Skeletal muscle satellite cell (primary cell): Measurements from ENCODE around the gene NOL4L.
"Not testable (repeated sequence)": the region's sequence is repeated elsewhere in the genome, so short reads cannot be mapped to it uniquely, and the experiment has no call there.

Experiments used
- H3K27me3 ChIP-seq: 2 replicates; pipeline ENCODE4 v1.7.0; 2013; ENCODE audit warnings: low read length; ENCODE audit not compliant: control insufficient read depth, insufficient read depth
- H3K36me3 ChIP-seq: 2 replicates; pipeline ENCODE4 v1.7.0; 2013; ENCODE audit warnings: mild to moderate bottlenecking, control low read depth, low read length; ENCODE audit not compliant: insufficient read depth
- H3K4me1 ChIP-seq: 2 replicates; pipeline ENCODE4 v1.7.0; 2013; ENCODE audit warnings: low read length; ENCODE audit not compliant: control insufficient read depth, insufficient read depth
- H3K4me2 ChIP-seq: 2 replicates; pipeline ENCODE4 v1.7.0; 2013; ENCODE audit warnings: mild to moderate bottlenecking, low read length
- H3K4me3 ChIP-seq: 2 replicates; pipeline ENCODE4 v1.7.0; 2013; ENCODE audit warnings: low read length
- H3K9ac ChIP-seq: 2 replicates; pipeline ENCODE4 v1.7.0; 2013; ENCODE audit warnings: mild to moderate bottlenecking, low read depth, low read length, moderate library complexity
- H3K9me3 ChIP-seq: replicated peaks from 2 replicates; pipeline ENCODE4 v1.7.0; 2013; ENCODE audit warnings: mild to moderate bottlenecking, control low read depth, low read length

The NOL4L gene

DNA sequence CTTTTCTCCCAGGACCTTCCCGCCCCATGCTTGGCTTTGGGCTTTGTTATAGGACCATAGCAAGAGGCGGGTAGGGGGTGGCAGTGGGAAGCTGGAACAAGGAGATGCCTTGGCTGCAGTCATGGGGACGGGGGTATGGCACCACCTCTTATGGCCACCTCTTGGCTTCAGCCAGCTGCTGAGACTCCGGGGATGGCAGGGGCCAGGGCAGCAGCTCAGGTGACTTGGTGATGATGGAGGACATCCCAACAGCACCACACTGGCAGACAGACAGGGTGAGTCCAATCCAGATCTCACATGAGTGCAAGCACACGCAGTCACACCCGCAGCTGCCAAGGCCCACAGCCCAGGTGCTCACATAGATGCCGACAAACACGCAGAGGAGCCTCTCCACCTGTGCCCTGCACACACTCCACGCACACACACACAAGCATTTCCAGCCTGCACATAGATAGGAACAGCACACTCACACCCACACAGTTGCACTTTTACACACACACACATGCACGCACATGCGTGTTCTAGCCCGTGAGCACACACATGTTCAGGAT lies 6.2 kb downstream of the NOL4L start:
- H3K4me2 ChIP-seq: no peak overlapping the region
- H3K4me3 ChIP-seq: no peak overlapping the region
- no peaks in the 10 kb centered on the region for H3K36me3 ChIP-seq
- H3K4me1 ChIP-seq: peaks cover 10% of the 10 kb centered on the region
- no peaks in the 10 kb centered on the region for H3K9me3 ChIP-seq
- H3K27me3 ChIP-seq: peaks cover 16% of the 10 kb centered on the region
- no peak overlapping the region for H3K9ac ChIP-seq

DNA sequence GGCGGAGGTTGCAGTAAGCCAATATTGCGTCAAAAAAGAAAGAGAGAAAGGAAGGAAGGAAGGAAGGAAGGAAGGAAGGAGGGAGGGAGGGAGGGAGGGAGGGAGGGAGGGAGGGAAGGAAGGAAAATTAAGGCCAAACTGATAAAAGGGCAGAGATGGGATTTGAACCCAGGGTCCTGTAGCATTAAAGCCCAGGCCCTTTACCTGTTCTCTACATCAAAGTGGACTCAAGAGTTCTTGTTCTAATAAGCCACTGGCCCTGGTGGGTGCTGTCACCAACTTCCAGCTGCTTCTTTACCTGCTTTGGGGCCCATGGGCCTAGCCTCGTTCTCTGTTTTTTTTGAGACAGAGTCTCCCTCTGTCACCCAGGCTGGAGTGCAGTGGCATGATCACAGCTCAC lies 7.1 kb downstream of the NOL4L start:
- peaks cover 16% of the 10 kb centered on the region for H3K27me3 ChIP-seq
- H3K4me2 ChIP-seq, H3K9me3 ChIP-seq, H3K4me3 ChIP-seq, H3K9ac ChIP-seq, H3K4me1 ChIP-seq, H3K36me3 ChIP-seq: not testable (repeated sequence)

DNA sequence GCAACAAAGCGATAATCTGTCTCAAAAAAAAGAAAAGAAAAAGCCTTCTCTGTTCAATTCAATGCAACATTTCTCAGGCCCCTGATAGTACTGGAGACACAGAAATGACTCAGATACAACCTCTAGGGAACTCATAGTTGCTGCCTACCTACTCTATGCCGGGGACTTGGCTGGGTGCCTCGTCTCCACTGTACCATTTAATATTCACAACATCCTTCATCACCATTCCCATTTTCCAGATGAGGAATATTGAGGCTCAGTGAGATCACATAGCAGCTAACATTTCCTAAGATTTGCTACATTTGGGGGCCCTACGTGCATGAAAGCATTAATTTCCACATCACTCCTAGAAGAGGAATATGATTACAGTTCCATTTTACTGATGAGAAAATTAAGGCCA lies 7.5 kb downstream of the NOL4L start:
- peaks cover 10% of the 10 kb centered on the region for H3K4me1 ChIP-seq
- no peak overlapping the region for H3K9ac ChIP-seq
- H3K9me3 ChIP-seq: no peaks in the 10 kb centered on the region
- no peak overlapping the region for H3K4me2 ChIP-seq
- no peak overlapping the region for H3K4me3 ChIP-seq
- H3K36me3 ChIP-seq: no peaks in the 10 kb centered on the region
- peaks cover 16% of the 10 kb centered on the region for H3K27me3 ChIP-seq

DNA sequence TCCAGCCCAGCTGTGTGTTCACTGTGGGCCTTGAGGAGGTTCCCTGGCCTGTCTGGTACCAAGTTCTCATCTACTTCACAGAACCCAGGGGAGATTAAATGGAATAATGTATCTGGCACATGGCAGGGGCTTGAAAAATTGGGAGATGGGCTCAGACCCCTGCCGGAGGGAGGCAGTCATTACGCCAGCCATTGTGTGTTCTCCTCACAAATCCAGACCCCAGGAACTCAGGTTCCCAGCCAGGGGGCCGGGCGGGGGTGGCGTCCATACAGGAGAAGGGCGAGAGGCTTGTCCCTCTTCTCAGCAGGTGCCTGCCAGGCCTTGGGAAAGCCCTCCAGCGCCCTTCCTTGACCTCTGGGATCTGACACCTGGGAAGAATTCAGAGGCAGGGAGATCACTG lies 8.1 kb downstream of the NOL4L start:
- H3K4me1 ChIP-seq: peaks cover 10% of the 10 kb centered on the region
- H3K9me3 ChIP-seq: no peaks in the 10 kb centered on the region
- no peak overlapping the region for H3K9ac ChIP-seq
- H3K4me2 ChIP-seq: no peak overlapping the region
- peaks cover 19% of the 10 kb centered on the region for H3K27me3 ChIP-seq
- H3K36me3 ChIP-seq: no peaks in the 10 kb centered on the region
- H3K4me3 ChIP-seq: no peak overlapping the region

DNA sequence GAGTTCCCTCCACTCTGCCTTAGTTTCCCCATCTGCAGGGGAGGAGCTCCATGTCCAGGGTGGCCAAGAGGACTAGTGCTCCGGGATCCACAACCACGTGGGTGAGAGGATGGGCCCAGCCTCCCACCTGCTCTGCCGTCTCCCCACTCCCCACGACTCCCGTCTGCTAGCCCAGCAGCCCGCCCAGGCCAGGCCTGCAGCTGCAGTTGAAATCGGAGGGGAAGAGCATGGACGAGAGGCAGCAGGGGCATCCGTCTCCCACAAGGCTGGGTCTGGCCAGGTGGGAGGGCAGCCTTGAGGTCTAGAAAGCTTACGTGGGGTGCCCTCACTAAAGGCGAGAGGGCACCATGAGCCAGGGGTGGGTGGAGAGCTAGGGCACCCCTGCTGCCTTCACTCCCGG lies 8.6 kb downstream of the NOL4L start:
- Histone ChIP-seq H3K4me2 (no peak overlapping the region), H3K9me3 (no peaks in the 10 kb centered on the region), H3K36me3 (no peaks in the 10 kb centered on the region), H3K9ac (no peak overlapping the region), H3K4me3 (no peak overlapping the region), H3K4me1 (peaks cover 10% of the 10 kb centered on the region), H3K27me3 (peaks cover 21% of the 10 kb centered on the region)

DNA sequence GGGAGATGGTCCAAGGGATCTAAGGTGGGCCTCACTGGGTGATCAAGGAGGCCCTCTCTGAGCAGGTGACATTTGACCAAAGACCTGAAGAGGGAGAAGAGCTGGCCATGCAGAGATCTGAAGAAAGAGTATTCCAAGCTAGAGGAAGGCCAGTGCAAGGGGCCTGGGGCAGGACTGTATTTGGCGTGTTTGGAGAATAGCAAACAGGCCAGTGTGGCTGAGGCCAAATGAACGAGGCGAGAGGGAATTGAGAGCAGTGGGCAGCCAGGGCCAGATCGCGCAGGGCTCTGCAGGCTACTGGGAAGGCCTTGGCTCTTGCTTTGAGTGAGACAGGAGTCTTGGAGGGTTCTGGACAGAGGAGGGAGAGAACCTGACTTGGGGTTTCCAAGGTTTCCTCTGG lies 9.3 kb downstream of the NOL4L start:
- Histone ChIP-seq H3K4me2 (no peak overlapping the region), H3K4me1 (peaks cover 10% of the 10 kb centered on the region), H3K27me3 (peaks cover 21% of the 10 kb centered on the region)

DNA sequence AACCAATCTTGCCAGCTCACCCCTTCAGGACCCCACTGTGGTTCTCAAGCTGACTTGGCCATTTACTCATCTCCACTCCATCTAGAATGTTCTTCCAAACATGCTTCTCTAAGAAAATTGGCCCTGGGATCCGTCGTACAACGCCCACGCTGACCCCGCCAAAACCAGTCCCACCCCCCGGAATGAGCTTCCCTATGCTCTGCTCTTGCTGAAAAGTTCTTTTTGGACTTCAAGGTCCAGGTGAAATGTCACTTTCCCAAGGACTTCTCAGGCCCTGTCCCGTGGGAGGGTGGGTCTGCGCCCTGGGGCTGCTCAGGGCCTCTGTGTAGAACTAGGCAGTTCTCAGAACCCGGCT lies 9.9 kb downstream of the NOL4L start:
- Histone ChIP-seq H3K9ac (no peak overlapping the region), H3K27me3 (peaks cover 25% of the 10 kb centered on the region), H3K4me3 (no peak overlapping the region), H3K36me3 (no peaks in the 10 kb centered on the region), H3K4me1 (peaks cover 10% of the 10 kb centered on the region), H3K4me2 (no peak overlapping the region), H3K9me3 (no peaks in the 10 kb centered on the region)

More for the DNA sequence above, 9.3 kb downstream of the NOL4L start:
- H3K9me3 ChIP-seq: no peaks in the 10 kb centered on the region
- H3K36me3 ChIP-seq: no peaks in the 10 kb centered on the region
- no peak overlapping the region for H3K9ac ChIP-seq
- no peak overlapping the region for H3K4me3 ChIP-seq

DNA sequence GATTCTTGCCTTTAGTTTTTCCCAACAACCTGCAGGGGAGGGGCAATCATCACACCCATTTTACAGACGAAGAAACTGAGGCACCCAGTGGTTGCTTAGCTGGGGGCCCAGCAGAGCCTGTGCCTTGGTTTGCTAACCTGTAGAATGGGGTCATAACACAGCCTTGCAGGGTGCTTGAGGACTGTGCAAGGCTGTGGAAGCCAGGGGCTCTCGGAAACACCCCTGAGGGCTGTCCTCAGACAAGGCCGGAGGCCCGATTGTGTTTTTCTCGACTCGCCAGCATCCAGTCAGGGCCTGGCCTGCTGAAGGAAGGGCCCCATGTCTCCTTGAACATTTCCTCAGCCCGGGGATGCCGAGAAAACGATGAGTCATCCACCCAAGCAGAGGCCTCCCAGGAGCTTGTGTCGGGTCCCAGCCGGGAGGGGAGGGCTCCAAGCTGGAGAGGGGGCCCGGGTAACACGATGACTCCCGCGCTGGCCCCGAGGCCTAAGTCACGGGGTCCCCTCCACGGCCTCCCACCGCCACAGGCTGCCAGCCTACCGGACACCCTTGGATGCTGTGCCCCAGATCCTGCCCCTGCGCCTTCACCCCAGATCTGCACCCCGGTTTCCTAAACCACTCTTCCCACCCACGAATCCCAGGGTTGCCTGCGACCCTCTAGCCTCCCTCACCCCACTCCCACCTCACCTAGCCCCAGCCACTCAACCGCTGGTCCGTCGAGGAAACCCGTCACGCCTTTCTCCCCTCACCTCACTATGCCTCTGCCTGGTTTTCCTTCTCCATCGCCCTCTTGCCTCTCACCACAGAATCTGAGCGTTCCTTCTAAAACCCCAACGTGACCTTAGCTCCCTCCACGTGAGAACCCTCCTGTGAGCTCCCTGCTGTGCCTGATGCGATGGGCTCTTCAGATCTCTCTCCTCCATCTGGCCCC lies 10.6 kb downstream of the NOL4L start:
- no peaks in the 10 kb centered on the region for H3K36me3 ChIP-seq
- H3K4me3 ChIP-seq: no peak overlapping the region
- H3K4me2 ChIP-seq: no peak overlapping the region
- no peak overlapping the region for H3K9ac ChIP-seq
- peaks cover 30% of the 10 kb centered on the region for H3K27me3 ChIP-seq
- no peaks in the 10 kb centered on the region for H3K9me3 ChIP-seq
- H3K4me1 ChIP-seq: peaks cover 10% of the 10 kb centered on the region

DNA sequence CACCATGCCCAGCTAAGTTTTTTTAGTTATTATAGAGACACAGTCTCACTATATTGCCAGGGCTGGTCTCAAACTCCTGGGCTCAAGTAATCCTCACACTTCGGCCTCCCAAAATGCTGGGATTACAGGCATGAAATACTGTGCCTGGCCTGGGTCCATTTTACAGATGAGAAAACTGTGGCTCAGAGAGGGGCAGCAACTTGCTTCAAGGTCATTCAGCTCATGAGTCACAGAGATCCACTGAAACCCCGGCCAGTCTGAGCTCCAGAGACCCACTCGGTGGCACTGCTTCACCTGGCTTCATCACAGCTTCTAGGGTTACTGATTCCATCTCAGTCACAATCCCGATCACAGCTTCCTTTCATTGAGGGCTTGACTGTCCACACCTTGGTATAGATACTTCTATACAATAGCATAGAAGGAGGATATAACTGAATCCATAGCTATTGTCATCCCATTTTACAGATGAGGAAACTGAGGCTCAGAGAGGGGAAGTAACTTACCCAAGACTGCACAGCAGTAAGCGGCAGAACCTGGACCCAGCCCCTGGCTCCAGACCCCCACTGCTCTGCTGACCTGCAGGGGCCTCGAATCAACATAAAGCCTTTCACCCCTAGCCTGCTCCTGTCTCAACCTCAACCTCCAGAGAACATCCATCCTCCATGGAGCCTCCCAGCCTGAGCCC lies 11.8 kb downstream of the NOL4L start:
- H3K4me1 ChIP-seq: peaks cover 10% of the 10 kb centered on the region

DNA sequence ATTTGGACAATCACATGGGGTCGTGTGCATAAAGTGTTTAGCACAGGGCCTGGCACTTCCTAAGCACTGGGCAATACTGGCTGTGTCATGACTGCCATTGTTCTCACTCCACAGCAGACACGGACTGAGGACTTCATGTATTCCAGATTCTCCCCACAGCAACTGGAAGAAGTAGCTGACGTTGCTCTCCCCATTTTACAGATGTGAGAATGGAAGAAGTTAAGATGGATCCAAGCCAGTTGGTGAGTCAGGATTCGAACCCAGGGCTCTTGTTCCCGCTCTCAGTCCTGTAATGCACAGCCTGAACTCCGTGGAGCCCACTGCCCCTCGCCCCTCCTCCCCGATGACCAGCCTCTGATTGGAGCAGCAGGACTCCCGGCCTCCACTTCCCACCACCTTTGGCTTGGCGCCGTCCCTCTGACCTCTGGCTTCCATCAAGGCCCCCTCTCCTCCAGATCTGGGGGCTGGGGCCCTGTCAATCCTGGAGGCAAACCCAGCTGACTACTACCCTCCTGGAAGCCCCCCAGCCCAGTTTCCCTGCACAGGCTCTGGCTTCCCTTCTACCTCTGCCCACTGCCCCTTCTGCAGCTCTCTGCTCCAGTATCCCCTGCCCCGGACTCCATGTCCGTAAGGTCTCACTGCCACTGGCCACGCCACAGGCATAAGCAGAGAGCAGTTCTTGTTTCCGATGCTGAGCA lies 12.7 kb downstream of the NOL4L start:
- Histone ChIP-seq H3K9ac (no peak overlapping the region), H3K27me3 (peaks cover 29% of the 10 kb centered on the region), H3K36me3 (no peaks in the 10 kb centered on the region), H3K4me3 (no peak overlapping the region), H3K9me3 (no peaks in the 10 kb centered on the region), H3K4me1 (peaks cover 10% of the 10 kb centered on the region), H3K4me2 (no peak overlapping the region)

More for the DNA sequence above, 11.8 kb downstream of the NOL4L start:
- Histone ChIP-seq H3K9me3 (no peaks in the 10 kb centered on the region), H3K9ac (no peak overlapping the region), H3K36me3 (no peaks in the 10 kb centered on the region), H3K27me3 (peaks cover 28% of the 10 kb centered on the region), H3K4me2 (no peak overlapping the region), H3K4me3 (no peak overlapping the region)

DNA sequence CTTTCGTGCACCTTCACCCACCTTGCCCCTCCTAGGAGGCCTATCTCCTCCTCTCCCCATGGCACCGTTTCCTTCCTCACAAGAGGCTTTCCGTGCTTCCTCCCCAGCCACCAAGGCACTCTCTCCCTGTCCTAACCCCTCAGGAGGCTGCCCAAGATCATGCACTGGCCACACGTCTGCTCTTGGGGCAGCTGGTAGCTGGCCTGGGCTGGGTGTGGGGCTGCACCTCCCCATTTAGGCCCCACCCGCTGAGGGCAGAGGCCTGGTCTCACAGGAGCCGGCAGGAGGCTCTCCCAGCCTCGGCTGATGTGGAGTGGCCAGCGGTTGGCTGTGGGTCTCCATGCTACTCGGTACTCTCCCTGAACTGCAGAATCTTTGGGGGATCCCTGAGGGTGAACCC lies 13.6 kb downstream of the NOL4L start:
- H3K9me3 ChIP-seq: no peaks in the 10 kb centered on the region
- H3K9ac ChIP-seq: no peak overlapping the region
- H3K4me1 ChIP-seq: peaks cover 10% of the 10 kb centered on the region
- H3K36me3 ChIP-seq: no peaks in the 10 kb centered on the region
- peaks cover 38% of the 10 kb centered on the region for H3K27me3 ChIP-seq
- no peak overlapping the region for H3K4me2 ChIP-seq
- no peak overlapping the region for H3K4me3 ChIP-seq
